HCT116 (cell line): ENCODE measurements around the gene WDR19. TPM values are rescaled to one million over a fixed set of nuclear protein-coding genes. Genes with fewer than 3 reads are reported as not detected.
A peak's percentile ranks its signal among the peaks of the same experiment; 100 is the strongest.

ENCODE experiments used
- ATAC-seq: fragments of 200-7000 bp; cut with Tn5 transposase; 2 replicates; pipeline ENCODE4 v1.9.1; 2020; ENCODE audit warnings: mild to moderate bottlenecking, moderate library complexity
- Bru-seq: library from RNA; stranded (reverse); fragments of 400-500 nt; gene quantifications from one replicate; lab custom pipeline; 2021; lab: Mats Ljungman, UMichigan
- BruChase-seq, 2 experiments: library from RNA; stranded (reverse); fragments of 400-500 nt; gene quantifications; one replicate each; lab custom pipeline; 2021; lab: Mats Ljungman, UMichigan
- BruUV-seq: library from RNA; stranded (reverse); fragments of 400-500 nt; replicated peaks from 2 replicates; lab custom pipeline; 2021; lab: Mats Ljungman, UMichigan
- CTCF ChIA-PET: fragments of 300-600 bp; sonication (Branson Sonifier 250); formaldehyde crosslinking; loops from one replicate; lab custom pipeline; 2021; ENCODE audit warnings: antibody characterized with exemption; lab: Charles Lee
- POLR2A ChIA-PET: fragments of 300-600, 350-600 bp; sonication (Branson Sonifier 250); formaldehyde crosslinking; loops from one replicate; lab custom pipeline; 2021; ENCODE audit warnings: antibody characterized with exemption; lab: Charles Lee
- RAD21 ChIA-PET, 2 experiments: fragments of 300-600 bp; sonication (Branson Sonifier 250); formaldehyde crosslinking; loops; one replicate each; lab custom pipeline; 2023; ENCODE audit warnings: low total read pairs in 2 of 2; ENCODE audit not compliant: uncharacterized antibody in 2 of 2, unreplicated experiment in 2 of 2, low non-redundant PET in 1 of 2; lab: Charles Lee
- DNase-seq: peaks from one replicate; pipeline ENCODE4 v3.0.0-alpha.2; 2010; ENCODE audit warnings: low read depth, low spot score
- H2AFZ ChIP-seq: fragments of 200-600 bp; shearing (Covaris generic), sonication (generic); 2 replicates; pipeline ENCODE4 v1.6.1; 2017; ENCODE audit warnings: low read depth, mixed run types, mixed read lengths, antibody characterized with exemption, low read length; ENCODE audit not compliant: poor library complexity, severe bottlenecking
- H3K27ac ChIP-seq: 2 replicates; pipeline ENCODE4 v1.5.1; 2012; ENCODE audit warnings: low read depth, low read length
- H3K27me3 ChIP-seq: fragments of 200-600 bp; sonication (generic); 2 replicates; pipeline ENCODE4 v1.6.1; 2016; ENCODE audit warnings: mixed run types, low read length, mixed read lengths; ENCODE audit not compliant: insufficient read depth
- H3K36me3 ChIP-seq, 2 experiments: fragments of 200-500 bp in 1 of 2; fragments of 200-600 bp in 1 of 2; sonication (Bioruptor generic) in 1 of 2; sonication (generic) in 1 of 2; 2 replicates each; pipeline versions ENCODE4 v1.5.1 to v1.6.1; 2014 to 2016; ENCODE audit warnings: low read length in 2 of 2, inconsistent platforms in 1 of 2, mixed read lengths in 1 of 2, mixed run types in 1 of 2; ENCODE audit not compliant: insufficient read depth in 2 of 2, control insufficient read depth in 1 of 2
- H3K4me1 ChIP-seq, 2 experiments: fragments of 200-600 bp in 1 of 2; sonication (generic) in 1 of 2; 2 replicates each; pipeline versions ENCODE4 v1.5.1 to v1.6.1; 2012 to 2017; ENCODE audit warnings: low read length in 2 of 2, inconsistent platforms in 1 of 2, mild to moderate bottlenecking in 1 of 2, mixed read lengths in 1 of 2, mixed run types in 1 of 2, moderate library complexity in 1 of 2; ENCODE audit not compliant: insufficient read depth in 2 of 2, control insufficient read depth in 1 of 2
- H3K4me2 ChIP-seq: fragments of 200-600 bp; sonication (generic); 2 replicates; pipeline ENCODE4 v1.6.1; 2017; ENCODE audit warnings: mixed run types, low read length, mixed read lengths
- H3K4me3 ChIP-seq, 2 experiments: fragments of 200-600 bp in 1 of 2; sonication (generic) in 1 of 2; replicated peaks in 1 of 2; 2 replicates each; pipeline ENCODE4 v1.5.1; 2011 to 2016; ENCODE audit warnings: low read length in 2 of 2, control low read depth in 1 of 2, low read depth in 1 of 2, mild to moderate bottlenecking in 1 of 2, mixed read lengths in 1 of 2, mixed run types in 1 of 2
- H3K79me2 ChIP-seq: fragments of 200-600 bp; sonication (generic); 2 replicates; pipeline ENCODE4 v1.6.1; 2017; ENCODE audit warnings: mild to moderate bottlenecking, mixed run types, low read length, moderate library complexity, mixed read lengths; ENCODE audit not compliant: insufficient read depth
- H3K9ac ChIP-seq: fragments of 200-600 bp; sonication (generic); 2 replicates; pipeline ENCODE4 v1.6.1; 2016; ENCODE audit warnings: low read length, mixed read lengths
- H3K9me2 ChIP-seq: fragments of 200-600 bp; sonication (generic), shearing (Covaris generic); 2 replicates; pipeline ENCODE4 v1.6.1; 2017; ENCODE audit warnings: mixed run types, mild to moderate bottlenecking, moderate library complexity; ENCODE audit not compliant: insufficient read depth
- H3K9me3 ChIP-seq, 2 experiments: fragments of 200-500 bp in 1 of 2; fragments of 200-600 bp in 1 of 2; sonication (Bioruptor generic) in 1 of 2; sonication (generic) in 1 of 2; 2 replicates each; pipeline ENCODE4 v1.6.1; 2014 to 2017; ENCODE audit warnings: low read length in 2 of 2, mixed read lengths in 2 of 2, inconsistent platforms in 1 of 2, low read depth in 1 of 2, mild to moderate bottlenecking in 1 of 2, mixed run types in 1 of 2, moderate library complexity in 1 of 2; ENCODE audit not compliant: control insufficient read depth in 1 of 2, insufficient read depth in 1 of 2
- H4K20me1 ChIP-seq: fragments of 200-600 bp; sonication (generic), shearing (Covaris generic); 2 replicates; pipeline ENCODE4 v1.6.1; 2017; ENCODE audit warnings: mixed run types, mild to moderate bottlenecking, moderate library complexity; ENCODE audit not compliant: insufficient read depth
- CEBPB ChIP-seq: IDR thresholded peaks from 2 replicates; pipeline ENCODE4 v1.6.1; 2012; ENCODE audit warnings: low read depth
- EGR1 ChIP-seq: IDR thresholded peaks from 2 replicates; pipeline ENCODE4 v1.6.1; 2012; ENCODE audit warnings: low read depth
- EZH2 ChIP-seq: fragments of 200-600 bp; sonication (generic); IDR thresholded peaks from 2 replicates; pipeline ENCODE4 v1.6.1; 2017; ENCODE audit warnings: antibody characterized with exemption, mixed run types
- EZH2phosphoT487 ChIP-seq: fragments of 200-600 bp; IDR thresholded peaks from 2 replicates; pipeline ENCODE4 v1.6.1; 2018; ENCODE audit warnings: antibody characterized with exemption, borderline replicate concordance
- FOSL1 ChIP-seq: IDR thresholded peaks from 2 replicates; pipeline ENCODE4 v1.6.1; 2012; ENCODE audit warnings: low read depth
- JUND ChIP-seq: IDR thresholded peaks from 2 replicates; pipeline ENCODE4 v1.6.1; 2012
- POLR2A ChIP-seq: IDR thresholded peaks from 2 replicates; pipeline ENCODE4 v1.7.0; 2011; ENCODE audit warnings: borderline replicate concordance; ENCODE audit not compliant: insufficient read depth, insufficient read length; ENCODE audit errors: extremely low read depth
- POLR2AphosphoS5 ChIP-seq: IDR thresholded peaks from 2 replicates; pipeline ENCODE4 v1.6.1; 2011; ENCODE audit warnings: mild to moderate bottlenecking, low read depth, low read length, moderate library complexity
- RAD21 ChIP-seq: IDR thresholded peaks from 2 replicates; pipeline ENCODE4 v1.6.1; 2012; ENCODE audit warnings: low read depth, mild to moderate bottlenecking
- SIN3A ChIP-seq: IDR thresholded peaks from 2 replicates; pipeline ENCODE4 v1.6.1; 2012; ENCODE audit warnings: low read depth
- SP1 ChIP-seq: IDR thresholded peaks from 2 replicates; pipeline ENCODE4 v1.6.1; 2012; ENCODE audit warnings: low read depth
- SRF ChIP-seq: IDR thresholded peaks from 2 replicates; pipeline ENCODE4 v1.6.1; 2012; ENCODE audit warnings: low read depth
- TCF7L2 ChIP-seq: IDR thresholded peaks from 2 replicates; pipeline ENCODE4 v1.7.0; 2011; ENCODE audit warnings: borderline replicate concordance, inconsistent platforms; ENCODE audit not compliant: insufficient read depth, insufficient read length; ENCODE audit errors: extremely low read depth
- YY1 ChIP-seq: IDR thresholded peaks from 2 replicates; pipeline ENCODE4 v1.6.1; 2011; ENCODE audit warnings: low read length, low read depth, moderate library complexity, mild to moderate bottlenecking; ENCODE audit not compliant: insufficient replicate concordance; ENCODE audit errors: extremely low read depth
- ZFX ChIP-seq: fragments of 450-650 bp; IDR thresholded peaks from 2 replicates; pipeline ENCODE4 v1.6.1; 2017
- ZNF274 ChIP-seq: fragments of 200-500 bp; sonication (Bioruptor generic); IDR thresholded peaks from 2 replicates; pipeline ENCODE4 v1.6.1; 2014; ENCODE audit warnings: mild to moderate bottlenecking, low read depth, low read length, inconsistent platforms
- intact Hi-C: fragments of 100-400 bp; cut with micrococcal nuclease; formaldehyde crosslinking; loops from 2 replicates; pipeline ENCODE4 v1.10.0; 2022
- long read RNA-seq: library from polyadenylated mRNA; unstranded; transcript quantifications from one replicate; pipeline ENCODE4 v2.0.0, GENCODE V29; 2021; ENCODE audit not compliant: unreplicated experiment
- polyA plus RNA-seq: library from polyadenylated mRNA; unstranded; fragments of >200 nt; gene quantifications from 2 replicates; pipeline ENCODE4 v1.2.1, GENCODE V29; 2012; ENCODE audit warnings: missing spikeins
- total RNA-seq: library from RNA; stranded (reverse); gene quantifications from one replicate; pipeline ENCODE4 v1.2.1, GENCODE V29; 2021; ENCODE audit not compliant: unreplicated experiment
- TF ChIP-seq, protein P1 (sequence below): IDR thresholded peaks from 2 replicates; pipeline ENCODE4 v1.6.1; 2011; ENCODE audit warnings: mild to moderate bottlenecking, low read length, moderate library complexity; ENCODE audit not compliant: insufficient replicate concordance; ENCODE audit errors: extremely low read depth
- TF ChIP-seq, protein P2 (sequence below): IDR thresholded peaks from 2 replicates; pipeline ENCODE4 v1.6.1; 2012; ENCODE audit warnings: low read depth
- TF ChIP-seq, protein P3 (sequence below): IDR thresholded peaks from 2 replicates; pipeline ENCODE4 v1.6.1; 2012
- TF ChIP-seq, protein P4 (sequence below): IDR thresholded peaks from 2 replicates; pipeline ENCODE4 v1.6.1; 2012

WDR19 gene
- total RNA-seq: 18.8 TPM
- 8.2 and 11.7 TPM in 2 replicates for polyA plus RNA-seq
- percentile 49 among the genes with signal in this experiment for Bru-seq, nascent RNA
- percentile 55 among the genes with signal in this experiment for BruChase-seq, experiment 1, labeled RNA remaining after a 6-hour chase
- percentile 54 among the genes with signal in this experiment for BruChase-seq, experiment 2, labeled RNA remaining after a 2-hour chase
- long read RNA-seq, full-length matches to known transcripts: 7 of 12 reads
- long read RNA-seq, partial matches to known transcripts: 2 of 12 reads
- long read RNA-seq, other reads (novel, unspliced or antisense): 3 of 12 reads

DNA sequence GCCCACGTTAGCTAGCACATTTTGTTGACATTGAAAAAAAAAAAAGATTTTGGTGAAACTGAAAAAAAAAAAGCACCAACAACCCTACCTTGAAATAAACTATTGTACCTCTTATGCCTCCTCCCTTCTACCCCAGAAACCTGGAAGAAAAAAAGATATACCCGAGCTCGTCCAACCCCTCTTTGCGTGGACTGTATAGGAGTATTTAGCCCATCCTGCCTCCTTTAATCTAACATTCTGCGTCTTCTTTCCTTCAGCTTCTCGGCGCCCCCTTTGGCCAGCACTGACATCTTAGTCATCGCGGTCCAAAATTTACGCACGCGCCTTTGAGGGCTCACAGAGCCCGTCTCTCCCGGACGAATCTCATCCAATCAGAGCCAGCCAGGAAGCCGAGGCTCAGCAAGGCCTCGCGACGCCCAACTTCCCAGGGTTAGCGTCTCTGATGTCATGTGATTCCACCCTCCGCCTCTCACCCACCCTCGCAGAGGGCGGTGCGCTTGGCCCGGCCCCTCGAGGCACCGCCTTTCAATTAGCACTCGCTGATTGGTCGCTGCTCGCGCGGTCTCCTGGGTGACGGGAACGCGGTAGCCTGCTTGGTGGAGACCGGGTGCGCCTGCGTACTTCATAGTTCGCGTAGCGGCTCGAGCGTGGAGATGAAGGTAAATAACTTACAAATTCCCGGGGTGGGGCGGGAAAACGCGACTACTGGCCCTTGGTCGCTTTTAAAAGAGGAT lies at the start of gene WDR19:
TSS of gene WDR19 (plus strand) at position 625 of the 734 bp plus-strand sequence. CDS start at position 654, 29 bp downstream.
- DNase-seq (peak; percentile 99), ATAC-seq (peak; percentile 98)
- Histone ChIP-seq H3K4me1 (peaks cover 7 to 13% of the 10 kb centered on the region in 2 experiments; a peak in 3 of 4 replicates), H3K9me3 (no peaks in the 10 kb centered on the region), H3K4me3 (peak within 1 kb of the TSS; percentile 66 to 95), H3K27me3 (no peaks in the 10 kb centered on the region), H2AFZ (peak within 1 kb of the TSS; percentile 85), H3K9ac (peak within 1 kb of the TSS; percentile 57), H3K36me3 (no peaks in the 10 kb centered on the region), H3K79me2 (no peaks in the 10 kb centered on the region), H3K9me2 (no peaks in the 10 kb centered on the region), H3K27ac (peak within 1 kb of the TSS; percentile 7; the same call in 1 of the 2 replicates), H4K20me1 (no peaks in the 10 kb centered on the region), H3K4me2 (peak within 1 kb of the TSS; percentile 91)
- ChIA-PET CTCF (interaction anchor here (0.6 to 1.3 kb wide), 3 partner anchors 21 to 280 kb away, joined by 3 read pairs; no protein-coding TSS in a partner anchor), POLR2A (interaction anchor here (0.5 kb wide), 1 partner anchor 233 kb away, joined by 3 read pairs; no protein-coding TSS in a partner anchor), RAD21 (no interaction called here)
- intact Hi-C loops: no loop called here
- no TSS peak for BruUV-seq
- TF ChIP-seq CEBPB: no peak
- peak; percentile 82 for TF ChIP-seq TCF7L2
- no peak for TF ChIP-seq EZH2phosphoT487
- peak; percentile 86 for TF ChIP-seq SP1
- TF ChIP-seq, protein P1, sequence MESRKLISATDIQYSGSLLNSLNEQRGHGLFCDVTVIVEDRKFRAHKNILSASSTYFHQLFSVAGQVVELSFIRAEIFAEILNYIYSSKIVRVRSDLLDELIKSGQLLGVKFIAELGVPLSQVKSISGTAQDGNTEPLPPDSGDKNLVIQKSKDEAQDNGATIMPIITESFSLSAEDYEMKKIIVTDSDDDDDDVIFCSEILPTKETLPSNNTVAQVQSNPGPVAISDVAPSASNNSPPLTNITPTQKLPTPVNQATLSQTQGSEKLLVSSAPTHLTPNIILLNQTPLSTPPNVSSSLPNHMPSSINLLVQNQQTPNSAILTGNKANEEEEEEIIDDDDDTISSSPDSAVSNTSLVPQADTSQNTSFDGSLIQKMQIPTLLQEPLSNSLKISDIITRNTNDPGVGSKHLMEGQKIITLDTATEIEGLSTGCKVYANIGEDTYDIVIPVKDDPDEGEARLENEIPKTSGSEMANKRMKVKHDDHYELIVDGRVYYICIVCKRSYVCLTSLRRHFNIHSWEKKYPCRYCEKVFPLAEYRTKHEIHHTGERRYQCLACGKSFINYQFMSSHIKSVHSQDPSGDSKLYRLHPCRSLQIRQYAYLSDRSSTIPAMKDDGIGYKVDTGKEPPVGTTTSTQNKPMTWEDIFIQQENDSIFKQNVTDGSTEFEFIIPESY: peak; percentile 87
- peak; percentile 68 for TF ChIP-seq POLR2AphosphoS5
- TF ChIP-seq POLR2A: no peak
- peak; percentile 51; the same call in 1 of the 2 replicates for TF ChIP-seq FOSL1
- peak; percentile 51 for TF ChIP-seq RAD21
- no peak for TF ChIP-seq ZNF274
- no peak for TF ChIP-seq YY1
- no peak for TF ChIP-seq SRF
- TF ChIP-seq, protein P2, sequence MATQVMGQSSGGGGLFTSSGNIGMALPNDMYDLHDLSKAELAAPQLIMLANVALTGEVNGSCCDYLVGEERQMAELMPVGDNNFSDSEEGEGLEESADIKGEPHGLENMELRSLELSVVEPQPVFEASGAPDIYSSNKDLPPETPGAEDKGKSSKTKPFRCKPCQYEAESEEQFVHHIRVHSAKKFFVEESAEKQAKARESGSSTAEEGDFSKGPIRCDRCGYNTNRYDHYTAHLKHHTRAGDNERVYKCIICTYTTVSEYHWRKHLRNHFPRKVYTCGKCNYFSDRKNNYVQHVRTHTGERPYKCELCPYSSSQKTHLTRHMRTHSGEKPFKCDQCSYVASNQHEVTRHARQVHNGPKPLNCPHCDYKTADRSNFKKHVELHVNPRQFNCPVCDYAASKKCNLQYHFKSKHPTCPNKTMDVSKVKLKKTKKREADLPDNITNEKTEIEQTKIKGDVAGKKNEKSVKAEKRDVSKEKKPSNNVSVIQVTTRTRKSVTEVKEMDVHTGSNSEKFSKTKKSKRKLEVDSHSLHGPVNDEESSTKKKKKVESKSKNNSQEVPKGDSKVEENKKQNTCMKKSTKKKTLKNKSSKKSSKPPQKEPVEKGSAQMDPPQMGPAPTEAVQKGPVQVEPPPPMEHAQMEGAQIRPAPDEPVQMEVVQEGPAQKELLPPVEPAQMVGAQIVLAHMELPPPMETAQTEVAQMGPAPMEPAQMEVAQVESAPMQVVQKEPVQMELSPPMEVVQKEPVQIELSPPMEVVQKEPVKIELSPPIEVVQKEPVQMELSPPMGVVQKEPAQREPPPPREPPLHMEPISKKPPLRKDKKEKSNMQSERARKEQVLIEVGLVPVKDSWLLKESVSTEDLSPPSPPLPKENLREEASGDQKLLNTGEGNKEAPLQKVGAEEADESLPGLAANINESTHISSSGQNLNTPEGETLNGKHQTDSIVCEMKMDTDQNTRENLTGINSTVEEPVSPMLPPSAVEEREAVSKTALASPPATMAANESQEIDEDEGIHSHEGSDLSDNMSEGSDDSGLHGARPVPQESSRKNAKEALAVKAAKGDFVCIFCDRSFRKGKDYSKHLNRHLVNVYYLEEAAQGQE: no peak
- TF ChIP-seq, protein P3, sequence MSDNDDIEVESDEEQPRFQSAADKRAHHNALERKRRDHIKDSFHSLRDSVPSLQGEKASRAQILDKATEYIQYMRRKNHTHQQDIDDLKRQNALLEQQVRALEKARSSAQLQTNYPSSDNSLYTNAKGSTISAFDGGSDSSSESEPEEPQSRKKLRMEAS: peak; percentile 80
- no peak for TF ChIP-seq ZFX
- peak; percentile 72; the same call in 1 of the 2 replicates for TF ChIP-seq EGR1
- TF ChIP-seq JUND: no peak
- no peak for TF ChIP-seq EZH2
- TF ChIP-seq SIN3A: no peak
- TF ChIP-seq, protein P4, sequence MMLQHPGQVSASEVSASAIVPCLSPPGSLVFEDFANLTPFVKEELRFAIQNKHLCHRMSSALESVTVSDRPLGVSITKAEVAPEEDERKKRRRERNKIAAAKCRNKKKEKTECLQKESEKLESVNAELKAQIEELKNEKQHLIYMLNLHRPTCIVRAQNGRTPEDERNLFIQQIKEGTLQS: no peak
